BJ (cell line): Measurements from ENCODE around the gene JPT2. TPM values are rescaled to one million over a fixed set of nuclear protein-coding genes. Genes with fewer than 3 reads are reported as not detected.

Experiments used
- CTCF ChIA-PET: fragments of 350-600 bp; formaldehyde crosslinking; extraction: SDS; loops from one replicate; lab custom pipeline; 2021; ENCODE audit warnings: antibody characterized with exemption, inconsistent platforms; lab: Yijun Ruan, JAX
- POLR2A ChIA-PET: fragments of 300-600 bp; sonication (Branson Sonifier 250); formaldehyde crosslinking; extraction: SDS; loops from one replicate; lab custom pipeline; 2021; ENCODE audit warnings: antibody characterized with exemption; lab: Charles Lee
- DNase-seq: peaks from one replicate; pipeline ENCODE4 v3.0.0-alpha.2; 2011; ENCODE audit warnings: low read depth
- H3K27me3 ChIP-seq: 2 replicates; pipeline ENCODE4 v1.6.0; 2011; ENCODE audit warnings: low read length; ENCODE audit not compliant: control insufficient read depth, insufficient read depth
- H3K36me3 ChIP-seq: 2 replicates; pipeline ENCODE4 v1.5.1; 2011; ENCODE audit warnings: low read length; ENCODE audit not compliant: control insufficient read depth, insufficient read depth
- H3K4me3 ChIP-seq: 2 replicates; pipeline ENCODE4 v1.5.1; 2011; ENCODE audit warnings: low read depth, mild to moderate bottlenecking, control low read depth, low read length
- polyA plus RNA-seq: library from polyadenylated mRNA; depleted of rRNA; stranded (reverse); fragments of >200 nt; gene quantifications from 2 replicates; pipeline ENCODE4 v1.2.3, GENCODE V29; 2011
- TF ChIP-seq, protein P1 (sequence below): IDR thresholded peaks from 2 replicates; pipeline ENCODE4 v1.5.1; 2011; ENCODE audit warnings: low read depth, mild to moderate bottlenecking, control low read depth, inconsistent platforms, low read length, moderate library complexity; ENCODE audit not compliant: insufficient read depth

Gene JPT2
- polyA plus RNA-seq, 1 experiment: 46.2 TPM

DNA sequence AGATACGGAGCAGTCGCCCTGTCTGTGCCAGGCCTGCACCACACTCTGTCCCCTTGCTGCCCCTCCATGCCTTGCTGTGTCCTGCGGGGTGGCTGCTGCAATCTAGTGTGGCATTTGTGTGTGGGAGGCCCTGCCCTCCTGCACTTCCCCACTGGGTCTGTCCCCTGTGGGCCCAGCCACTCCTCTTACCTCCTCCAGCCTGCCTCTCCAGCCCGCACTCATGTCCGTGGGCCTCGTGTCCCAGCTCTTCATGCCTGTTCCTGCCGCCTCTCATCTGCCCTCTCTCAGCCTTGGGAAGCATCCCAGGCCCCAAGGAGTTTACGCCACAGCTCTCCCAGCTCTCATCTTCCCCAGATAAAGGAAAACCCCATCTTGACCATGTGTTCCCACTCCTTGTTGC is 39.3 kb upstream of the JPT2 start:
- POLR2A ChIA-PET: no interaction called here
- TF ChIP-seq, protein P1, sequence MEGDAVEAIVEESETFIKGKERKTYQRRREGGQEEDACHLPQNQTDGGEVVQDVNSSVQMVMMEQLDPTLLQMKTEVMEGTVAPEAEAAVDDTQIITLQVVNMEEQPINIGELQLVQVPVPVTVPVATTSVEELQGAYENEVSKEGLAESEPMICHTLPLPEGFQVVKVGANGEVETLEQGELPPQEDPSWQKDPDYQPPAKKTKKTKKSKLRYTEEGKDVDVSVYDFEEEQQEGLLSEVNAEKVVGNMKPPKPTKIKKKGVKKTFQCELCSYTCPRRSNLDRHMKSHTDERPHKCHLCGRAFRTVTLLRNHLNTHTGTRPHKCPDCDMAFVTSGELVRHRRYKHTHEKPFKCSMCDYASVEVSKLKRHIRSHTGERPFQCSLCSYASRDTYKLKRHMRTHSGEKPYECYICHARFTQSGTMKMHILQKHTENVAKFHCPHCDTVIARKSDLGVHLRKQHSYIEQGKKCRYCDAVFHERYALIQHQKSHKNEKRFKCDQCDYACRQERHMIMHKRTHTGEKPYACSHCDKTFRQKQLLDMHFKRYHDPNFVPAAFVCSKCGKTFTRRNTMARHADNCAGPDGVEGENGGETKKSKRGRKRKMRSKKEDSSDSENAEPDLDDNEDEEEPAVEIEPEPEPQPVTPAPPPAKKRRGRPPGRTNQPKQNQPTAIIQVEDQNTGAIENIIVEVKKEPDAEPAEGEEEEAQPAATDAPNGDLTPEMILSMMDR: no peak
- CTCF ChIA-PET: no interaction called here
- no peaks in the 10 kb centered on the region for H3K27me3 ChIP-seq
- peaks cover 37% of the 10 kb centered on the region for H3K36me3 ChIP-seq
- H3K4me3 ChIP-seq: no peak overlapping the region
- DNase-seq: no peak

DNA sequence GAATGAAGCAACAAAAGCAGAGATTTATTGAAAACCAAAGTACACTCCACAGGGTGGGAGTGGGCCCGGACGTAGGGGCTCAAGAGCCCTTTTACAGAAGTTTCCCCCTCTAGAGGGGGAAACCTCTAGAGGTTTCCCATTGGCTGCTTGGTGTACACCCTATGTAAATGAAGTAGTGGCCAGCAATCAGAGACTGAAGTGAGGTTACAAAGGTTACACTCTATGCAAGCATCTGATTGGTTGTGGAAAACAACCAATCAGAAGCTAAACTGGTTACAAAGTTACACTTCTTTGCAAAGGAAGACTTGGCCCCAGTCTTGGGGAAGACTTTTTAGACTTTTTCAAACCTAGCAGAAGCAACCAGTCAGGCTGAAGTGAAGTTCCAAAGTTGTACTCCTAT is 38.8 kb upstream of the JPT2 start:
- no peaks in the 10 kb centered on the region for H3K27me3 ChIP-seq
- ChIA-PET POLR2A (no interaction called here), CTCF (no interaction called here)
- no peak for DNase-seq
- TF ChIP-seq, protein P1: no peak
- H3K4me3 ChIP-seq: no peak overlapping the region
- H3K36me3 ChIP-seq: peaks cover 38% of the 10 kb centered on the region

DNA sequence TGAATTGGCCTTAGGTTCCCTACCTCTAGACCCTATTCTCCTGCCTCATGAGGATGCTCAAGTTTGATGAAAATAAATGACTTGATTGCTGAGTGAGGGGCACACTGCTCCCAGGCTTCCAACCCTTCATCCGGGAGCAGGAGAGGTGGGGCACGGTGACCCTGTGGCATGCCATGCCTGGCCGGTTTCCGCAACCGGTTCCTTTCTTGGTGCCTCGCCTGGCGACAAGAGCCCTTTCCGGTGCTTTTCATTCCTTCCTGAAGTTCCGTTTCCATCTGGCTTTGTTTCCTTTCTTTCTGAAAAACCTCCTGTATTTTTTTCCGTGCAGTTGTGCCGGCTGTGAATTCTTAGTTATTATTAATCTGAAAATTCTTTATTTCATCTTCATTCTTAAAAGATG is 38.2 kb upstream of the JPT2 start:
- DNase-seq: no peak
- POLR2A ChIA-PET: no interaction called here
- CTCF ChIA-PET: no interaction called here
- no peak overlapping the region for H3K4me3 ChIP-seq
- TF ChIP-seq, protein P1: no peak
- no peaks in the 10 kb centered on the region for H3K27me3 ChIP-seq
- H3K36me3 ChIP-seq: peaks cover 40% of the 10 kb centered on the region

DNA sequence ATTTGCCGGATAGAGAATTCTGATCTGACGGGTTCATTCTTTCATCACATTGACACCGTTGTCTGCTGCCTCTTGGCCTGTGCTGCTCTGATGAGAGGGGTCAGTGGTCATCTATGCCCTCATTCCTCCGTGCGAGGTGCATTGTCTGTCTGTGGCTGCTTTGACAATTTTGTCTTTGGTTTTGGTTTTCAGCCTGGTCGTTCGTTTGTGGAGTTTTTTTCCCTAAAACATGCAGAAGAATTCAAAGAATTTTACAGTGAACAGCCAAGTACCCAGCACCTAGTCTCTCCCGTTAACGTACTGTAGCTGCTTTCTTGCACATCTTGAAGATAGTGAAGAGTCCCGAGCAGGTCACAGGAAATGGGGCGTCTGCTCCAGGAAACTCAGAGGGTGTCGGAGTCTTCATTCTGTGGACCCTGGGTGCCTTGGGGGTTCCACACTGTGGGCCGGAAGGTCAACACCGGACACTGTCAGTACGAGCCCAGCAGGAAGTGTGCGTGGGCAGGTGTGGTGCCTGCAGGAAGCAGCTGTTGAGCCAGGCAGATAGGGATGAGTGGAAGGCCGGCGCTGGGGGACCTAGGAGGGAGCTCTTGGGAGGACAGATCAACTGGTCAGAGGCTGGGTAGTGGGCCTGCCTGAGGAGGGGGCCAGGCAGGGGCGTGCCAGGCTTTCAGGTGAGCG is 37.7 kb upstream of the JPT2 start:
- ChIA-PET POLR2A (no interaction called here), CTCF (no interaction called here)
- no peak overlapping the region for H3K4me3 ChIP-seq
- TF ChIP-seq, protein P1: no peak
- DNase-seq: no peak
- peaks cover 38% of the 10 kb centered on the region for H3K36me3 ChIP-seq
- no peaks in the 10 kb centered on the region for H3K27me3 ChIP-seq

DNA sequence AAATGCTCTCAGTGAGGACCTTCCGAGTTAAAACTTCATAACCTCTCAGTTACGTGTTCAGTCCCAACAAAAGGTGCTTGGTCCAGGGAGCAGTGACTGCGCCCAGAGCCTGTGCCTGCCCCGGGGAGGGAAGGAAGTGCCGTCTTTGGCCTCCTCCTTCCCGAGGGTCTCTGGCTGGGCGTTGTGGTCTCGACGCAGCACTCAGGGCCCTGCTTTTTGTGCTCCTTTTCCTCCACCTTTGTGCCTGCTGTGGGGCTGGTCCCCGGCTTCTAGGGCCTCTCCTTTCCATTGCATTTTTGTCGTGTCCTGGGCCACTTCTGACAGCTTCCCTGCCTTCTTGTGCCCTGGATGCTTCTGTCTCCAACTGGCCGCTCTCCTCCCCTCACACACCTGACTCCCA is 36.8 kb upstream of the JPT2 start:
- CTCF ChIA-PET: no interaction called here
- TF ChIP-seq, protein P1: no peak
- H3K4me3 ChIP-seq: no peak overlapping the region

More for the DNA sequence above, 36.8 kb upstream of the JPT2 start:
- no peak for DNase-seq
- Histone ChIP-seq H3K27me3 (no peaks in the 10 kb centered on the region), H3K36me3 (peaks cover 43% of the 10 kb centered on the region)
- POLR2A ChIA-PET: no interaction called here
